B cell (primary cell): ENCODE data around the gene ZNF503.

Experiments
- EZH2 ChIP-seq: IDR thresholded peaks from 2 replicates; pipeline ENCODE4 v1.6.1; 2012; ENCODE audit warnings: borderline replicate concordance, low read depth, mild to moderate bottlenecking, moderate library complexity, low read length; ENCODE audit not compliant: insufficient read depth, poor library complexity, severe bottlenecking
- TF ChIP-seq, protein P1 (sequence below): fragments of 200-600 bp; IDR thresholded peaks from one replicate; pipeline ENCODE4 v1.8.0; 2022; ENCODE audit warnings: antibody characterized with exemption, mild to moderate bottlenecking

DNA sequence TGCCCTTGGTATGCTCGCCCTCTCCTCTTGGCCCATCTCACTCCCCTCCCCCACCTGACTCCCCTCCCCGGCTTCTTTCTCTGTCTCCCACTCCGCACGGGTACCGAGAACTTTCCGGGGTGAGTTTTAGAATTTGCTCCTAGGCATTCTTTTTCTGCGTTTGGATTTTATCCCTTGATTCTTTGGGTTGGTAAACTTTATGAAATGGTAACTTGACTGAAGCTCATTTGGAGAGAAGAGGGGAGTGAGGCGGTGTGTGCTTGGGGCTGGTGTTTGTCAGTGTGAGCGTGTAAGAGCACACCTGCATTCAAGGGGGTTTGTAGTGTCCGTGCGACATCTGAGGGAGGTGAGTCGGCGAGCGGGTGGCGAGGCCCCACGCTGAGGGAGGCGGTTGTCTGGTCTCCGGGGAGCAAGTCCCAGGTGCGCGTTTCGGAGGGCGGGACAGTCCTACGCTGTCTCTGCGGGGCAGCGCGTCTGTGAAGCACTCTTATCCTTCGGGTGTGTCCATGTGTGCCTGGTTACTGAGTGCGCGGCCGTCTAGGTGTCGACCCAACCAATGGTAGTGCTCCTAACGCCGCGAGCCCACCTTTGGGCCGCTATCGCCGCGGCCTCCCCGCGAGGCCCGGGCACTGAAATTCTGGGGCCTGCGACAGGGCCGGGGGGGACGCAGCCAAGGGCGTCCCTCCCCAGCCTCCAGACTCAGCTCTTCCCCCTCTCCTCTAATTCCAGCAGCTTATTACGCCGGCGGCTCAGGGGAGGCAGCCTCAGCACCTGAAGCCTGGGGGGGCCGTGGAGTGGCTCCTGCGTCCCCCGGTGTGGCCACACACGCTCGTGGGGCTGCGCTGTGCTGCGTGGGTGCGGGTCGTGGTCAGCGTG is 2.6 kb upstream of the ZNF503 start:
- TF ChIP-seq, protein P1, sequence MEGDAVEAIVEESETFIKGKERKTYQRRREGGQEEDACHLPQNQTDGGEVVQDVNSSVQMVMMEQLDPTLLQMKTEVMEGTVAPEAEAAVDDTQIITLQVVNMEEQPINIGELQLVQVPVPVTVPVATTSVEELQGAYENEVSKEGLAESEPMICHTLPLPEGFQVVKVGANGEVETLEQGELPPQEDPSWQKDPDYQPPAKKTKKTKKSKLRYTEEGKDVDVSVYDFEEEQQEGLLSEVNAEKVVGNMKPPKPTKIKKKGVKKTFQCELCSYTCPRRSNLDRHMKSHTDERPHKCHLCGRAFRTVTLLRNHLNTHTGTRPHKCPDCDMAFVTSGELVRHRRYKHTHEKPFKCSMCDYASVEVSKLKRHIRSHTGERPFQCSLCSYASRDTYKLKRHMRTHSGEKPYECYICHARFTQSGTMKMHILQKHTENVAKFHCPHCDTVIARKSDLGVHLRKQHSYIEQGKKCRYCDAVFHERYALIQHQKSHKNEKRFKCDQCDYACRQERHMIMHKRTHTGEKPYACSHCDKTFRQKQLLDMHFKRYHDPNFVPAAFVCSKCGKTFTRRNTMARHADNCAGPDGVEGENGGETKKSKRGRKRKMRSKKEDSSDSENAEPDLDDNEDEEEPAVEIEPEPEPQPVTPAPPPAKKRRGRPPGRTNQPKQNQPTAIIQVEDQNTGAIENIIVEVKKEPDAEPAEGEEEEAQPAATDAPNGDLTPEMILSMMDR, result no peak
- TF ChIP-seq EZH2, result no peak
